Stimulated activated CD4-positive, alpha-beta T cell treated with anti-CD3 and anti-CD28 coated beads, TNF-alpha, amount 100 ng/mL, for 4 hours (primary cell): ENCODE data around the gene TUBA3D.
"Not testable (repeated sequence)": the region's sequence is repeated elsewhere in the genome, so short reads cannot be mapped to it uniquely, and the experiment has no call there.

Experiments used
- DNase-seq, 3 experiments: peaks; one replicate each; pipeline ENCODE4 v3.0.0-alpha.2; 2020; ENCODE audit warnings: low read depth in 3 of 3

Gene TUBA3D

GRCh38 chr2:131475831-131476230 lies at the start of gene TUBA3D:
TUBA3D (plus strand) TSS chr2:131476119; CDS start chr2:131476200, 81 bp downstream.
- DNase-seq, result no peak

- DNase-seq, result no peak
Observed at GRCh38 chr2:131426727-131427126, 49.2 kb upstream of the TUBA3D start.

DNA sequence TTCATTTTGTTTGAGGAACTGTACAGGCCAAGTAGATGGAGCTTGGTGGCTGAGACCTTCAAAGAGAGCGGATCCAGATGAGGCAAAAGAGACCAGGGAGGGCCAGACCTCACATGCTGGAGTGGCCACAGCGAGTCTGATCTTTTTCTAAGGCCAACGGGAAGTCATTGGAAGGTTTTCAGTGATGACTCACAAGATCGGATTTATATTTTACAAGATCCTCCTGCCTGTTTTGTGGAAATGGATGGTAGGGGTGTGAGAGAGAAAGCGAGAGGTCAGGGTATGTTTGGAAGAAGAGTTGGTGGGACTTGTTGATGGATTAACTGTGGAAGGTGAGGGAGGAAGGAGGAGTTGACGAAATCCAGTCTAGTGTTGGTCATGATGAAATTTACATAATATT lies 44.6 kb upstream of the TUBA3D start:
- DNase-seq, result no peak

DNA sequence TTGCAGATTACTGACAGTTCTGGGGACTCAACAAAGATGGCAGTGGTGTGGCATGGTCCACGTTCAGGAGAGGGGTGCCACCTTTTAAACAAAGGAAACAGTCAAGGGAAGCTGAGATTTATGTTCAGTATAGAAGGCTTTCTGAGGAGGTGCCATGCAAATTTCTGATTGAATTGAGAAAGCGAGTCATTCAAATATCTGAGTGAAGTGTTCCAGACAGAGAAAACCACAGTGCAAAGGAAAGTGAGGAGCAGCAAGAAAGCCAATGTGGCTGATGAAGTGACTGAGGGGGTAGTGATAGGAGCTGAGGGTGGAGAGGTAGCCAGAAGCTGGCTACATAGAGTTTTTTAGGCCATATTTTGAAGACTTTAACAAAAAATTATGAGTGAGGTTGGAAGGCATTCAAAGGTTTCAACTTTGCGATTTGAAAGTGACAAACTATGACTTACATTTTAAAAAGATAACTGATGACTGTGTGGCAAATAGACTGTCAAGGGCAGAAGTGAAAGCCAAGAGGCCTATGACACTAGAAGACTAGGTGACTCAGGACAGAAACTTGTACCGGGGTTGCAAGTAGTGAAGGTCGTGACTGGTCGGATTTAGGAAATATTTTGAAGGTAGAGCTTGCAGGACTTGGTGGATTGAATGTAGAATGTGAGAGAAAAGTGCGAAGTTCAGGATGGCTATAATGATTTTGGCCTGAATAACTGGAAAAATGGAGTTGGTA lies 35.0 kb upstream of the TUBA3D start:
- DNase-seq, result not testable (repeated sequence)

DNA sequence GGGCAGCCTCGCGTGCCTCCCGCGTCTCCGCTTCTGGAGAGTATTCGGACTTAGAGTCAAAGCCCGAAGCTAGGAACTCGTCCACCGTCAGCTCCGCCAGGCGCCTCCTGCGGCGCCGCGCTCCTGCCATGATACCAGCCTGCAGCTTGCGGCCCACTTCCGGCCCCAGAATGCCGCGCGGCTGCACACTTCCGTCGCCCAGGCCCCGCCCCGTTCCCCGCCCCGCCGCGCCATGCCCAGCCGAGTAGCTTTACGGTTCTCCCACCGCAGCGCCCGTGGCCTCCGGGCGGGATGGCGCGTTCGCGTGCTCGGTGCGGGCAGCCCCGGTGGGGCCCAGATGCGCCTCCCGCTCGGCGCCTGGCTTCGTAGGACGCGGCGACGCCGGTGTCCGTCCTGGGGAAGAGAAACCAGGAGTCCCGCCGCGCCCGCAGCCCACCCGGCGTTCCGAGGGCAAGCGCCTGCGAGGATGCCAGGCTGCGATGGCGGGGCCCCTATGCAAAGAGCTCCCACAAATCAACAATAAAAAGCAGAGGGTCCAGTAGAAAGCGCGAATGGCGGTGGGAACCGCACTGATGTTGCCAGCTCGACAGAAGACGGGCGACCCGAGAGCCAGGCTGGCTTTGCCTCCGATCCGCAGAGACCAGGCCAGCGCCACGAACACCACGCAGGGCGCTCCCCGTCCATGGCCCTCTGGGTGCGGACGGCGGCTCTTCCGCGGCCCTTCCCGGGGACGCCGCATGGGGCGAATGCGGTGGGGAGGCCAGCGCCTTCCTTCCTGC lies 31.0 kb upstream of the TUBA3D start:
- DNase-seq, result not testable (repeated sequence)

DNA sequence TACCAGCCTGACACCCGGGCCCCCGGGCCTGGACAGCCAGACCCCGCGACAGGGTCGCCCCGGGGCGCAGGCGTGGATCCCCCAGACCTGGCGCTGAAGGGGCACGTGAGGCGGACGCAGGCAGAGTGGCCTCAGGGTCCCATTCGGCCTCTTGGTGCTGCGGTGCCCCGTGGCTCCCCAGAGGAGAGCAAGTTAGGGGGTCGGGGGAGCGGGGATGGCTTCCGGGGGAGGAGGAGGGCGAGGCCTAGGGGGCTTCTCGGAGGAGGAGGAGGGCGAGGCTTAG lies 30.5 kb upstream of the TUBA3D start:
- not testable (repeated sequence) for DNase-seq

GRCh38 chr2:131445896-131446295 lies 30.0 kb upstream of the TUBA3D start:
- DNase-seq, result no peak

DNA sequence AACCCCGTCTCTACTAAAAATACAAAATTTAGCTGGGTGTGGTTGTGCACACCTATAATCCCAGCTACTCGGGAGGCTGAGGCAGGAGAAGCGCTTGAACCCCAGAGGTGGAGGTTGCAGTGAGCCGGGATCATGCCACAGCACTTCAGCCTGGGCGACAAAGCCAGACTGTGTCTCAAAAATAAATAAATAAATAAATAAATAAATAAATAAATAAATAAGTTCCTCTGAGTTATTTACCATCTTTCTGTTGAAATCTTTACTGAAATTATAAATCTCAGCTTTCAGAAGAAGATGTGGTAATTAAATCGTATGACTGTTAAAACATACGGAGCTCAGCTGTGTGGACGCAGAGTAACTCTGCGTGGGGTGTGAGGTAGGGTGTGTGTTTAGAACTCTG lies 27.9 kb upstream of the TUBA3D start:
- DNase-seq, result not testable (repeated sequence)

GRCh38 chr2:131451265-131451949 lies 24.5 kb upstream of the TUBA3D start:
- not testable (repeated sequence) for DNase-seq

- not testable (repeated sequence) for DNase-seq
Observed at GRCh38 chr2:131454914-131455313, 21.0 kb upstream of the TUBA3D start.

GRCh38 chr2:131467722-131468121 lies 8.2 kb upstream of the TUBA3D start:
- not testable (repeated sequence) for DNase-seq

DNA sequence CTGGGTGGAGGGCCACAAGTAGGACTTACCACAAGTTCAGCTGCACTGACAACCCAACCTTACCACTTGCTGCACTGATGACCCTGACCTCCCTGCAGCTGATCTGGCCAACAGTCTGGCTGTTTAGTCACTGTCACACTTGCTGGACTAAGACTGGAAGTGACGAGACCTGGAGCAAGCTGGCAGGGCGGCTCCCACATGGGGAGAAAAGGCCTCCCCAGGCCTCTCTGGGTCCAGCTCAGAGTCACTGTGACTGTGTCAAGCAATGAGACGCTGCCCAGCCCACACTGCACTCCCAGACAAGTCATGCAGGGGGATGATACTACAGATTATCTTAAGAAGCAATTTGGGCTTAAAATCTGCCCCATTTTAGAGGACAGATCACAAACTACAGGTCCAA lies 5.0 kb upstream of the TUBA3D start:
- not testable (repeated sequence) for DNase-seq

GRCh38 chr2:131471624-131472023 lies 4.3 kb upstream of the TUBA3D start:
- DNase-seq, result not testable (repeated sequence)

DNA sequence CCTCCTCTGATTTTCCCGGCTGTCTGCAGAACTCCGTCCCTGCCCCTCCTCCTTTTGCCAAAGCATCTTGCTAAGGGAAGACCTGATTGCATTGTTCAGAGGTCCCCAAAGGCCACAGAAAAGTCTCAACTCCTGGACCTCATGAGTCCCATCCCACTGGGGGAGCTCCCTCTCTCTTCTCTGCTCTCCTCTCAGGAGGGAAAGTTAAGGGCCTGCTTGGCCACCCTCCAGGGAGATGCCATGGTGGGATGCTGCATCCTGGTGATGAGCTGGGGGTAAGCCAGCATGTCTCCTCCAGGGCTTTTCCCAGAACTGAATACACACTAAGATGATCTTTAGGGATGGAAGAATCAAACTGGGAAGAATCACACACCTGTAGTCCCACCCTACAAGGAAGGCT lies 2.7 kb upstream of the TUBA3D start:
- DNase-seq, result not testable (repeated sequence)

- DNase-seq, result not testable (repeated sequence)
Observed at GRCh38 chr2:131476363-131476762, 444 bp downstream of the TUBA3D start.

DNA sequence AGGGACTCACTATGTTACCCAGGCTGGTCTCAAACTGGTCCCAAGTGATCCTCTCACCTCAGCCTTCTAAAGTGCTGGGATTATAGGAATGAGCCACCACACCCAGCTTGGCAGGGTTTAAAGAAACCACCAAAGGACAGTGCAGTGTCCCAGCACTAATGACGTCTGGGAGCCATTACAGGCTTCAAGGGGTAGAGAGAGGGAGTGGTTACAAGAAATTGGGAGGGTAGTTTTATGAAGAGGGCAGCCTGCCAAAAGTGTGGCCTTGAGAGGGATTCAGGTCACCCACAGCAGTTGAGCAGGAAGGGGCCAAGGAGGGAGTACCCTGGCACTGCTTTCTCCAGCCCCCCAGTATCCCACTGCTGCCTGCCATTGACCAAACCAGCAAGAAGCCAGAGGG lies 1.3 kb downstream of the TUBA3D start:
- not testable (repeated sequence) for DNase-seq

- not testable (repeated sequence) for DNase-seq
Observed at GRCh38 chr2:131478074-131478849, 2.3 kb downstream of the TUBA3D start.

DNA sequence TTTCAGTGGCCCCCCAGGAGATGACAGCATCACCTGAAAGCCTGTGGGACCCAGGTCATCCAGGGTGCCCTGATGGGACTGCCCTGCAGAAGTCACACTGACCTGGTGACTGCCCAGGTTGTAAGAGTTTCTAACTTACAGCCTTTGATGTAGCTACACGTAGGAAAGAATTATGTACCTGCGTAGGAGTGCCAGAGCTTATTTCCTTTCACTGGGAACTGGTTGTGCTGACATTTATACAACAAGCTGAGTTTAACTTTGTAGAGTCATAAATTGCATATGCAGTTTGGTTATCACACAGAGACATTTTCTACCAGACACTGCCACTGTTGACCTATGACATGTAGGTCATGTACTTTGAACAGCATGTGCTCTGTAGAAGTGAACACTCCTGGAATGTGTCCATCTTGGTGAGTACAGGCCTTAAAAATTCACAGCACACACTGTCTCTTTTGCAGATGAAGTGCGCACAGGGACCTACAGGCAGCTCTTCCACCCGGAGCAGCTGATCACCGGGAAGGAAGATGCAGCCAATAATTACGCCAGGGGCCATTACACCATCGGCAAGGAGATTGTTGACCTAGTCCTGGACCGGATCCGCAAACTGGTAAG lies 3.0 kb downstream of the TUBA3D start:
- DNase-seq, result not testable (repeated sequence)

DNA sequence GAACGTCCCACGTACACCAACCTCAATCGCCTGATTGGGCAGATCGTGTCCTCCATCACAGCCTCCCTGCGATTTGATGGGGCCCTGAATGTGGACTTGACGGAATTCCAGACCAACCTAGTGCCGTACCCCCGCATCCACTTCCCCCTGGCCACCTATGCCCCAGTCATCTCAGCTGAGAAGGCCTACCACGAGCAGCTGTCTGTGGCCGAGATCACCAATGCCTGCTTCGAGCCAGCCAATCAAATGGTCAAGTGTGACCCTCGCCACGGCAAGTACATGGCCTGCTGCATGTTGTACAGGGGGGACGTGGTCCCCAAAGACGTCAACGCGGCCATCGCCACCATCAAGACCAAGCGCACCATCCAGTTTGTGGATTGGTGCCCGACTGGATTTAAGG lies 4.4 kb downstream of the TUBA3D start:
- not testable (repeated sequence) for DNase-seq

- DNase-seq, result not testable (repeated sequence)
Observed at GRCh38 chr2:131482506-131483155, 6.7 kb downstream of the TUBA3D start.
